AG04449 (cell line): Measurements from ENCODE around the gene SYCN.

Experiments
- CTCF ChIA-PET: fragments of 350-600 bp; formaldehyde crosslinking; extraction: SDS; loops from one replicate; lab custom pipeline; 2021; ENCODE audit warnings: antibody characterized with exemption; lab: Yijun Ruan, JAX
- POLR2A ChIA-PET: fragments of 400-600, 350-600 bp; formaldehyde crosslinking; extraction: SDS; loops from one replicate; lab custom pipeline; 2020; ENCODE audit warnings: antibody characterized with exemption, inconsistent platforms; lab: Yijun Ruan, JAX
- DNase-seq: peaks from one replicate; pipeline ENCODE4 v3.0.0-alpha.2; 2010; ENCODE audit warnings: low read depth, low spot score
- H3K4me3 ChIP-seq: 2 replicates; pipeline ENCODE4 v1.5.1; 2011; ENCODE audit warnings: low read depth, mild to moderate bottlenecking, control low read depth, low read length
- TF ChIP-seq, protein P1 (sequence below): IDR thresholded peaks from one replicate; pipeline ENCODE4 v1.5.1; 2011; ENCODE audit warnings: mild to moderate bottlenecking, moderate library complexity, low read length, control low read depth, inconsistent platforms; ENCODE audit not compliant: insufficient read depth; ENCODE audit errors: missing control alignments

SYCN gene

DNA sequence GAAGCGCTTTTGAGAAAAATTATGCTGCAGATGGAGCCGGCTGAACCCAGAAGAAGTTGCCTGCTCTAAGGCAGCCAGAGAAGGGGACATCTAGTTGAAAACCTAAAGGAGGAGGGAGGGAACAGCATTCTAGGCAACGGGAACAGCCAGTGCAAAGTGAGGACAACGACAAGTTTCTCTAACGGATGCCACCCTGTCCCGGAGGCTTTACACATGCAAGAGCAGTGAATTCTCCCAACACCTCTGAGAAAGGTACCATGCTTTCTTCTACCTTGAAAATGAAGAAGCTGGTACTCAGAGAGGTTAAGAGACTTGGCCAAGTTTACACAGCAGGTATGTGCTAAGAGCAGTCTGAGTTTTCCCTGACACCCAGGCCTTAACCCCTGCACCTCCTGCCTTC lies 34.9 kb upstream of the SYCN start:
- ChIA-PET CTCF (no interaction called here), POLR2A (no interaction called here)
- TF ChIP-seq, protein P1, sequence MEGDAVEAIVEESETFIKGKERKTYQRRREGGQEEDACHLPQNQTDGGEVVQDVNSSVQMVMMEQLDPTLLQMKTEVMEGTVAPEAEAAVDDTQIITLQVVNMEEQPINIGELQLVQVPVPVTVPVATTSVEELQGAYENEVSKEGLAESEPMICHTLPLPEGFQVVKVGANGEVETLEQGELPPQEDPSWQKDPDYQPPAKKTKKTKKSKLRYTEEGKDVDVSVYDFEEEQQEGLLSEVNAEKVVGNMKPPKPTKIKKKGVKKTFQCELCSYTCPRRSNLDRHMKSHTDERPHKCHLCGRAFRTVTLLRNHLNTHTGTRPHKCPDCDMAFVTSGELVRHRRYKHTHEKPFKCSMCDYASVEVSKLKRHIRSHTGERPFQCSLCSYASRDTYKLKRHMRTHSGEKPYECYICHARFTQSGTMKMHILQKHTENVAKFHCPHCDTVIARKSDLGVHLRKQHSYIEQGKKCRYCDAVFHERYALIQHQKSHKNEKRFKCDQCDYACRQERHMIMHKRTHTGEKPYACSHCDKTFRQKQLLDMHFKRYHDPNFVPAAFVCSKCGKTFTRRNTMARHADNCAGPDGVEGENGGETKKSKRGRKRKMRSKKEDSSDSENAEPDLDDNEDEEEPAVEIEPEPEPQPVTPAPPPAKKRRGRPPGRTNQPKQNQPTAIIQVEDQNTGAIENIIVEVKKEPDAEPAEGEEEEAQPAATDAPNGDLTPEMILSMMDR = no peak
- no peak for DNase-seq
- no peak overlapping the region for H3K4me3 ChIP-seq

DNA sequence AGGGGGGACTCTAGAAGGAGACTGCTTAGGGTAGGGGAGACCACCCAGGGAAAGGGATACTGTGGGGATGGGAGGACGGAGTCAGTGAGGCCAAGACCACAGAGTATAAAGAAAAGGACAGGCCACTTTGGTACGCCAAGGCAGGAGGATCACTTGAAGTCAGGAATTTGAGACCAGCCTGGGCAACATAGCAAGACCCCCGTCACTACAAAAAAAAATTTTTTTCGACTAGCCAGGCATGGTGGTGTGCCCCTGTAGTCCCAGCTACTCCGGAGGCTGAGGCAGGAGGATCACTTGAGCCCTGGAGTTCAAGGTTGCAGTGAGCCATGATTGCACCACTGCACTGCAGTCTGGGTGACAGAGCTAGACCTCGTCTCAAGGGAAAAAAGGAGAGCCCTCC lies 34.1 kb upstream of the SYCN start:
- POLR2A ChIA-PET = no interaction called here

DNA sequence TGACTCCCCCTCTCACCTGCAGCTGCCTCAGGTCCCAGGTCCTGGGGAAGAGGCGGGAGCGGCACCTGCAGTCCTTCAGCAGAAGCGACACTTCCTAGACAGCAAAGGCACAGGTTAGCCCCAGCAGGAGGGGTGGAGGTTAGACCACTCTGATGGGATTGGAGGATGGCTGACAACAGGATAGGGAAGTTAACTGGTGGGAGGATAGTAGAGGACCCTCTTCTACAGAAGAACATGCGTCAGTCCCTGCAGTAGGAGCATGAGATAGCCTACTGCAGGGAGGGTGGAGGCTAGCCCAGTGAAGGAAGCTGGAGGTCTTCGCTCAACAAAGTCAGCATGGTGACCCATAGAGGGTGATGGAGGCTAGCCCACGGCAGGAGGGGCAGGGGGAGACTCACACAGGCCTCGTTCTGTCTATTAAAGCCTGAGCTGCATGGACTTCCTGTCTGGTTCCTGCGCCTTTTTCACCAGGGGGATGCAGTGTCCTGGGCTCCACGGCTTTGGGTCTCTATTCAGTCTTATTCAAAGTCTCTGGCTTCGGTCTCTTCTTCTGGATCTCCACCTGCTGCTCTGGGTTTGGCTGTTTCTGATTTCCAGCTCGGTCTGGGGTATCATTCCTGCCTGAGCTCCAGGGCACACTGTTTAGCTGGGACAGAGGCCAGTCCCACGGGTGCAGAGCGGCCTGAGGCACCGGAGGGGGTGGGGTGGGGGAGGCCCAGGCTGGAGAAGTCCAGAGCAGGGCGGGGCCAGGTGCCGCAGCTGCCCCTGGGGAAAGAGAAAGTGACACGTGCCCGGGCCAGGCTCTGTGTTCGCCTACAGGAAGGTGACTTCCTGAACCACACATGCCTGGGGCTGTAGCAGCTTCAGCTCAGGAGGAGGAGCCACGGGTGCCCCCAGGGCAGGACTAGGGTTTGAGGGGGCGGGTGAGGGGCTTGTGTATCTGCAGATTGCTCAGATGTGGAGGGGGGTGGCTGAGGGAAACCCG lies 33.4 kb upstream of the SYCN start:
- CTCF ChIA-PET = no interaction called here
- POLR2A ChIA-PET = no interaction called here
- H3K4me3 ChIP-seq = no peak overlapping the region
- DNase-seq = no peak
- TF ChIP-seq, protein P1 = no peak

More for the DNA sequence above, 34.1 kb upstream of the SYCN start:
- DNase-seq = no peak
- CTCF ChIA-PET = no interaction called here
- no peak overlapping the region for H3K4me3 ChIP-seq
- TF ChIP-seq, protein P1 = no peak

DNA sequence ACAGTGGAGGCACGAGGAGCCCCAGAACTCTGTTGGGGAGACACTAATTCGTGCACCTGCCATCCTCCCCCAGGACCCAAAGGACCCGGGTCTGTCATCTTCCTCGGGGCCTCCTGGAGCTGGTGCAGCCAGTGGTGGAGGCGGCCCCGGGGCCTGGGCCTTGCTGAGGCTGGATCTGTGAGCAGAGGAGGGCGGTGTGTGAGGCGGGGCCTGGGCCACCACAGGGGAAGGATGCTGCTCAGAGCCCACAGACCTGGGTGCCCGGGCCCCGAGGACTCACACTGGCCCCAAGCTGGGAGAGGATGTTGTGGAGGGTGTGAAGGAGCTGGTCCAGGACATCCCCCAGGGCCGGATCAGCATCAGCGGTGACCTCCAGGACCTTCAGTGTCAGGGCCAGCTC lies 32.5 kb upstream of the SYCN start:
- POLR2A ChIA-PET = no interaction called here
- TF ChIP-seq, protein P1 = no peak
- no peak overlapping the region for H3K4me3 ChIP-seq
- DNase-seq = no peak
- CTCF ChIA-PET = no interaction called here

DNA sequence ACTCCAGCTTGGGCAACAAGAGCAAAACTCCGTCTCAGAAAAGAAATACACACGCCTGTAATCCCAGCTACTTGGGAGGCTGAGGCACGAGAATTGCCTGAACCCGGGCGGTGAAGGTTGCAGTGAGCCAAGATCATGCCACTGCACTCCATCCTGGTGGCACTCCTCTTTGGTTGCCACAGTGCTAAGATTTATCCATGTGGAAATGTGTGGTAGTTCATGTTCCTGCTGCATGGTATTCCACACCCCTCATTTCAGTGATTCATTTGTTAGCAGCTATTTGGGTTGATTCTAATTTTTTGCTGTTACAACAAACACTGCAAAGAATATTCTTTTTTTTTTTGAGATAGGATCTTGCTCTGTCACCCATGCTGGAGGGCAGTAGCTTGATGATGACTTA lies 28.6 kb upstream of the SYCN start:
- no peak for DNase-seq
- no peak overlapping the region for H3K4me3 ChIP-seq
- ChIA-PET CTCF (interaction anchor here (0.7 kb wide), 1 partner anchor 79 kb away, joined by 3 read pairs; no protein-coding TSS in a partner anchor), POLR2A (no interaction called here)
- TF ChIP-seq, protein P1 = no peak

DNA sequence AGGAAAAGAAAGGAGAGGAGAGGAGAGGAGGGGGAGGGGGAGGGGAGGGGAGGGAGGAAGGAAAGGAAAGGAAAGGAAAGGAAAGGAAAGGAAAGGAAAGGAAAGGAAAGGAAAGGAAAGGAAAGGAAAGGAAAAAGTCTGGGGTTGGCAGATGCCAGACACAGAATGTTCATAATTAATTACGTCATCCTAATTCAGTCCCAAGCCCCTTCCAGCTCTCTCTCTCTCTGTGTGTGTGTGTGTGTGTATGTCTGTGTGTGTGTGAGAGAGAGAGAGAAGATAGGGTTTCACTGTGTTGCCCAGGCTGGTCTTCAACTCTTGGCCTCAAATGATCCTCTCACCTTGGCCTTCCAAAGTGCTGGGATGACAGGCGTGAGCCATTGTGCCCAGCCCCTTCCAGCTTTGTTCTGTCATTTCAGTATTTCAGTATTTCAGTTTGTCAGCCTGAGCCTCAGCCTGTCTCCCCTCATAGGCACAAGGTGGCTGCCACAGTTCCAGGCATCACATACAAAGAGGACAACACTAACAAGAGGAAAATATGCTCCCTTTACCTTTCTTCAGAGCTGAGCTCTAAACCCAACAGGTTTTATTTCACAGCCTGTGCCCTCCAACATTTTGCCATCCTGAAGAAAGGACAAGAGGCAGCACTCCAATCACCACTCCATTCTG lies 26.2 kb upstream of the SYCN start:
- CTCF ChIA-PET = no interaction called here

More for the DNA sequence above, 26.2 kb upstream of the SYCN start:
- no peak overlapping the region for H3K4me3 ChIP-seq
- DNase-seq = no peak
- POLR2A ChIA-PET = no interaction called here
- TF ChIP-seq, protein P1 = no peak
